Measurements from ENCODE around the gene TTLL1. TPM values are rescaled to one million over a fixed set of nuclear protein-coding genes. Genes with fewer than 3 reads are reported as not detected.

Gene TTLL1
- polyA plus RNA-seq, 3 donors, result 4.7 to 6.0 (median 5.6) TPM

DNA sequence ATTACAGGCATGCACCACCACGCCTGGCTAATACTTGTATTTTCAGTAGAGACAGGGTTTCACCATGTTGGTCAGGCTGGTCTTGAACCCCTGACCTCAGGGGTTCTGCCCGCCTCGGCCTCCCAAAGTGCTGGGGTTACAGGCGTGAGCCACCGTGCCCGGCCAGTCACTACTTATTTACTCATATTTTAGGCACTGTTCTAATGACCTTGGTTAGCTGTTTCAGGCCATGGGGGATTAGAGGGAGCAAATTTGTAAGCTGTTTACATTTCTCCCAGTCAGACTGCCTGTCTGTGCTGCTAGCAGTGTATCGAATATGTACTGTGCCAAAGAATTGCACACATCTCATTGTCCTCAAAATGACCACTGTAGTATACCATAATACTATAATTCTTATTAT, 41.6 kb downstream of the TTLL1 start:
- no peak overlapping the region for H3K27ac Mint-ChIP-seq
- Histone ChIP-seq H4K20me1 (ENCODE audit: insufficient read depth, low read length) (no peaks in the 10 kb centered on the region), H3K4me1 (ENCODE audit: control insufficient read depth in 1 of 2, insufficient read depth in 2 of 2, low read length in 2 of 2) (no peaks in the 10 kb centered on the region), H3K9me3 (replicated peaks in 1 of 2; ENCODE audit: control insufficient read depth in 1 of 2, insufficient read depth in 1 of 2, low read length in 2 of 2) (no peaks in the 10 kb centered on the region), H3K79me2 (ENCODE audit: insufficient read depth, low read length) (no peaks in the 10 kb centered on the region), H3K36me3 (replicated peaks in 1 of 2; ENCODE audit: control insufficient read depth in 1 of 2, insufficient read depth in 2 of 2, low read length in 2 of 2) (peaks cover 6 to 11% of the 10 kb centered on the region in 2 donors), H3K4me3 (replicated peaks in 1 of 3; ENCODE audit: low read depth in 2 of 3, low read length in 3 of 3) (no peak overlapping the region), H3K9ac (ENCODE audit: insufficient read depth, low read length, poor library complexity, severe bottlenecking) (no peak overlapping the region), H2AFZ (ENCODE audit: insufficient read depth, low read depth, low read length, poor library complexity, severe bottlenecking) (no peak overlapping the region), H3K27me3 (ENCODE audit: control insufficient read depth in 2 of 2, insufficient read depth in 2 of 2, low read length in 2 of 2) (no peaks in the 10 kb centered on the region), H3K27ac (ENCODE audit: low read depth in 1 of 2, low read length in 2 of 2) (no peak overlapping the region), H3K4me2 (replicated peaks; ENCODE audit: extremely low read depth, low read length, poor library complexity, severe bottlenecking) (no peak overlapping the region)
- TF ChIP-seq, protein P1, sequence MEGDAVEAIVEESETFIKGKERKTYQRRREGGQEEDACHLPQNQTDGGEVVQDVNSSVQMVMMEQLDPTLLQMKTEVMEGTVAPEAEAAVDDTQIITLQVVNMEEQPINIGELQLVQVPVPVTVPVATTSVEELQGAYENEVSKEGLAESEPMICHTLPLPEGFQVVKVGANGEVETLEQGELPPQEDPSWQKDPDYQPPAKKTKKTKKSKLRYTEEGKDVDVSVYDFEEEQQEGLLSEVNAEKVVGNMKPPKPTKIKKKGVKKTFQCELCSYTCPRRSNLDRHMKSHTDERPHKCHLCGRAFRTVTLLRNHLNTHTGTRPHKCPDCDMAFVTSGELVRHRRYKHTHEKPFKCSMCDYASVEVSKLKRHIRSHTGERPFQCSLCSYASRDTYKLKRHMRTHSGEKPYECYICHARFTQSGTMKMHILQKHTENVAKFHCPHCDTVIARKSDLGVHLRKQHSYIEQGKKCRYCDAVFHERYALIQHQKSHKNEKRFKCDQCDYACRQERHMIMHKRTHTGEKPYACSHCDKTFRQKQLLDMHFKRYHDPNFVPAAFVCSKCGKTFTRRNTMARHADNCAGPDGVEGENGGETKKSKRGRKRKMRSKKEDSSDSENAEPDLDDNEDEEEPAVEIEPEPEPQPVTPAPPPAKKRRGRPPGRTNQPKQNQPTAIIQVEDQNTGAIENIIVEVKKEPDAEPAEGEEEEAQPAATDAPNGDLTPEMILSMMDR (IDR thresholded peaks at IDR 0.05), result no peak
- peaks cover 1% of the 10 kb centered on the region for H3K4me1 Mint-ChIP-seq
- no peak for DNase-seq
- intact Hi-C loops (cut with micrococcal nuclease), result no loop called here
- H3K9me3 Mint-ChIP-seq, result no peaks in the 10 kb centered on the region
- H3K27me3 Mint-ChIP-seq (ENCODE audit: low read depth in 3 of 3), result peaks cover 0 to 3% (median 0%) of the 10 kb centered on the region in 3 donors
- no peak overlapping the region for H3K4me3 Mint-ChIP-seq
- H3K36me3 Mint-ChIP-seq, result peaks cover 15 to 23% of the 10 kb centered on the region in 2 donors
- WGBS (ENCODE audit: insufficient coverage), result 100% methylated on average over 1 of the region's 7 CpGs

DNA sequence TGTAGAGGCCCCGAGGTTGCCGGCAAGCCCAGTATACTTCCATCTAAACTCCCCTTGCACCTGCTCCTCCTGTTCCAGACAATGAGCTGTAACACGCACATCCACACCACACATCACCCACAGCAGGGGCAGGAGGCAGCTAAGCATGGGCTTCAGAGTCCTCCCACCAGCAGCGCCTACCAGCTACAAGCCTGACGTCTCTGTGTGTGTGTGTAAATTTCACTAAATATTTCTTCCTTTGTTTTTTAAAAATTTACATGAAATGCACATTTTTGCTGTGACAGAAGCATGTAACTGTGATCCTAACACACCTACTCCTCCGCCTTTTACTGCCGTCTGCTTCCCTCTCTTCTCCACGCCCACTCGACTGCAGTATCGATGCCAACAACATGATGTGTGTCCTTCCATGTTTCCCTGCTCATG, 44.9 kb downstream of the TTLL1 start:
- H3K27me3 ChIP-seq (ENCODE audit: control insufficient read depth in 2 of 2, insufficient read depth in 2 of 2, low read length in 2 of 2), result no peaks in the 10 kb centered on the region
- Mint-ChIP-seq H3K4me1 (peaks cover 1% of the 10 kb centered on the region), H3K4me3 (no peak overlapping the region), H3K27me3 (ENCODE audit: low read depth in 3 of 3) (peaks cover 0 to 8% (median 0%) of the 10 kb centered on the region in 3 donors), H3K36me3 (peaks cover 4 to 12% of the 10 kb centered on the region in 2 donors), H3K27ac (no peak overlapping the region), H3K9me3 (no peaks in the 10 kb centered on the region)
- WGBS (ENCODE audit: insufficient coverage), result 94% methylated on average over 7 of the region's 10 CpGs
- no peak overlapping the region for H3K4me2 ChIP-seq (replicated peaks; ENCODE audit: extremely low read depth, low read length, poor library complexity, severe bottlenecking)
- H3K4me1 ChIP-seq (ENCODE audit: control insufficient read depth in 1 of 2, insufficient read depth in 2 of 2, low read length in 2 of 2), result no peaks in the 10 kb centered on the region
- intact Hi-C loops (cut with micrococcal nuclease), result no loop called here
- TF ChIP-seq, protein P1 (IDR thresholded peaks at IDR 0.05), result no peak
- H3K9ac ChIP-seq (ENCODE audit: insufficient read depth, low read length, poor library complexity, severe bottlenecking), result no peak overlapping the region
- no peak overlapping the region for H3K4me3 ChIP-seq (replicated peaks in 1 of 3; ENCODE audit: low read depth in 2 of 3, low read length in 3 of 3)
- no peaks in the 10 kb centered on the region for H3K36me3 ChIP-seq (replicated peaks in 1 of 2; ENCODE audit: control insufficient read depth in 1 of 2, insufficient read depth in 2 of 2, low read length in 2 of 2)
- H2AFZ ChIP-seq (ENCODE audit: insufficient read depth, low read depth, low read length, poor library complexity, severe bottlenecking), result no peak overlapping the region
- no peaks in the 10 kb centered on the region for H4K20me1 ChIP-seq (ENCODE audit: insufficient read depth, low read length)
- H3K79me2 ChIP-seq (ENCODE audit: insufficient read depth, low read length), result no peaks in the 10 kb centered on the region
- no peak overlapping the region for H3K27ac ChIP-seq (ENCODE audit: low read depth in 1 of 2, low read length in 2 of 2)
- H3K9me3 ChIP-seq (replicated peaks in 1 of 2; ENCODE audit: control insufficient read depth in 1 of 2, insufficient read depth in 1 of 2, low read length in 2 of 2), result no peaks in the 10 kb centered on the region
- DNase-seq, result no peak

All from CD14-positive monocyte (primary cell).